OCI-LY7 (cell line): ENCODE results near the gene DIAPH3.

Experiments
- CTCF ChIP-seq: fragments of 200-600 bp; sonication (generic); conservative IDR thresholded peaks from 2 replicates; pipeline ENCODE4 v1.5.1; 2014; ENCODE audit warnings: mild to moderate bottlenecking, antibody characterized with exemption, low read length, moderate library complexity, mixed read lengths
- EZH2phosphoT487 ChIP-seq: fragments of 200-600 bp; sonication (generic); IDR thresholded peaks from 2 replicates; pipeline ENCODE4 v1.6.1; 2018; ENCODE audit warnings: low read depth, borderline replicate concordance, mild to moderate bottlenecking, mixed run types, antibody characterized with exemption, low read length, moderate library complexity, mixed read lengths

DNA sequence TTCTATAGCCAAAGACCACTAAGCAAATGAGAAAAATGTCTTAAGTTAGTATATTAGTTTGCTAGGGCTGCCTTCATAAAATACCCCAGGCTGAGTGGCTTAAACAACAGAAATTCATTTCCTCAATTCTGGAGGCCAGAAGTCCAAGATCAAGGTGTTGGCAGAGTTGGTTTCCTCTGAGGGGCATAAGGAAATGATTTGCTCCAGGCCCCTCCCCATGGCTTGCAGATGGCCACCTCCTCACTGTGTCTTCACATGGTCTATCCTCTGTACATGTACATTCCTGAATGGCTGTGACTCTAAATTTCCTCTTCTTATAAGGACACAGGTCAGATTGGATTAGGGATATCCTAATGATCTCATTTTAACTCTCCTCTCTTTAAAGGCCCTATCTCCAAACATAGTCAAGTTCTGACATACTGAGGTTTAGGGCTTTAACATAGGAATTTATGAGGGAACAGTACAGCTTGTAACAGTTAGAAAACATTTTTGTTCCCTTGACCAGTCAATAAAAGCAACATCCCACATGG lies 307.4 kb downstream of the DIAPH3 start:
- TF ChIP-seq CTCF = no peak
- TF ChIP-seq EZH2phosphoT487 = no peak
